ENCODE measurements around the gene NEK10. TPM values are rescaled to one million over a fixed set of nuclear protein-coding genes. Genes with fewer than 3 reads are reported as not detected.

The NEK10 gene
- total and polyA plus RNA-seq, 2 of the 4 experiments (the other 2 are of a cell fraction), result 2.2 to 6.6 TPM

GRCh38 chr3:27089068-27089467, 280.1 kb downstream of the NEK10 start:
- ChIA-PET CTCF (no interaction called here), POLR2A (ENCODE audit: unreplicated experiment) (no interaction called here)
- Histone ChIP-seq H3K36me3 (ENCODE audit: control insufficient read depth, insufficient read depth, low read length) (no peaks in the 10 kb centered on the region), H3K4me2 (ENCODE audit: low read depth, low read length) (no peak overlapping the region), H2BK5ac (ENCODE audit: low read depth, low read length, poor library complexity, severe bottlenecking) (no peak overlapping the region), H3K27me3 (ENCODE audit: control insufficient read depth, insufficient read depth, low read length) (no peaks in the 10 kb centered on the region), H4K20me1 (ENCODE audit: insufficient read depth, low read length) (no peaks in the 10 kb centered on the region), H3K9ac (ENCODE audit: low read depth, low read length) (no peak overlapping the region), H2BK120ac (ENCODE audit: low read depth, low read length) (no peak overlapping the region), H3K4me3 (ENCODE audit: insufficient read depth, low read depth, low read length) (no peak overlapping the region), H2AFZ (replicated peaks; ENCODE audit: low read length, poor library complexity) (no peak overlapping the region), H2BK15ac (ENCODE audit: low read depth, low read length) (no peak overlapping the region), H3K14ac (replicated peaks; ENCODE audit: low read depth, low read length) (no peak overlapping the region), H3K56ac (ENCODE audit: extremely low read depth, insufficient read depth, low read length) (no peak overlapping the region), H3K23ac (ENCODE audit: low read depth, low read length) (no peak overlapping the region), H3K9me1 (ENCODE audit: insufficient read depth, low read length) (no peaks in the 10 kb centered on the region), H3K27ac (ENCODE audit: insufficient read depth, low read length) (no peak overlapping the region), H2AK9ac (replicated peaks; ENCODE audit: low read depth, low read length, poor library complexity) (no peak overlapping the region), H4K91ac (ENCODE audit: insufficient read depth, low read depth, low read length) (no peak overlapping the region), H4K5ac (ENCODE audit: low read depth, low read length) (no peak overlapping the region), H3K4ac (ENCODE audit: low read depth, low read length) (no peak overlapping the region), H4K8ac (ENCODE audit: low read depth in 2 of 2, low read length in 2 of 2) (no peak overlapping the region), H2AK5ac (ENCODE audit: low read depth, low read length) (no peak overlapping the region), H2BK20ac (ENCODE audit: low read depth, low read length) (no peak overlapping the region), H3K9me3 (ENCODE audit: control insufficient read depth, insufficient read depth, low read length) (no peaks in the 10 kb centered on the region), H3K79me1 (ENCODE audit: low read depth in 1 of 2, low read length in 2 of 2) (no peaks in the 10 kb centered on the region), H3K4me1 (ENCODE audit: control insufficient read depth, insufficient read depth, low read length) (peaks cover 2% of the 10 kb centered on the region; the same call in 1 of the 2 replicates), H3K18ac (ENCODE audit: low read depth, low read length) (no peak overlapping the region)
- ATAC-seq (ENCODE audit: low read depth), result no peak
- TF ChIP-seq, protein P1, sequence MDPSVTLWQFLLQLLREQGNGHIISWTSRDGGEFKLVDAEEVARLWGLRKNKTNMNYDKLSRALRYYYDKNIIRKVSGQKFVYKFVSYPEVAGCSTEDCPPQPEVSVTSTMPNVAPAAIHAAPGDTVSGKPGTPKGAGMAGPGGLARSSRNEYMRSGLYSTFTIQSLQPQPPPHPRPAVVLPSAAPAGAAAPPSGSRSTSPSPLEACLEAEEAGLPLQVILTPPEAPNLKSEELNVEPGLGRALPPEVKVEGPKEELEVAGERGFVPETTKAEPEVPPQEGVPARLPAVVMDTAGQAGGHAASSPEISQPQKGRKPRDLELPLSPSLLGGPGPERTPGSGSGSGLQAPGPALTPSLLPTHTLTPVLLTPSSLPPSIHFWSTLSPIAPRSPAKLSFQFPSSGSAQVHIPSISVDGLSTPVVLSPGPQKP (IDR thresholded peaks at IDR 0.05; ENCODE audit: borderline replicate concordance, low read depth, low read length), result no peak
- no peak for TF ChIP-seq BHLHE40 (IDR thresholded peaks at IDR 0.05; ENCODE audit: low read depth, low read length)
- TF ChIP-seq RFX5 (IDR thresholded peaks at IDR 0.05; ENCODE audit: low read depth, low read length), result no peak
- no peak for TF ChIP-seq FOS (IDR thresholded peaks at IDR 0.05; ENCODE audit: low read depth, low read length)
- no peak for TF ChIP-seq MXI1 (IDR thresholded peaks at IDR 0.05; ENCODE audit: borderline replicate concordance, low read depth, low read length)
- no peak for TF ChIP-seq RCOR1 (IDR thresholded peaks at IDR 0.05; ENCODE audit: insufficient replicate concordance, low read length)
- TF ChIP-seq SMC3 (IDR thresholded peaks at IDR 0.05; ENCODE audit: low read depth, low read length), result no peak
- no peak for TF ChIP-seq POLR2A (IDR thresholded peaks at IDR 0.05; ENCODE audit: low read depth, low read length)
- TF ChIP-seq, protein P2, sequence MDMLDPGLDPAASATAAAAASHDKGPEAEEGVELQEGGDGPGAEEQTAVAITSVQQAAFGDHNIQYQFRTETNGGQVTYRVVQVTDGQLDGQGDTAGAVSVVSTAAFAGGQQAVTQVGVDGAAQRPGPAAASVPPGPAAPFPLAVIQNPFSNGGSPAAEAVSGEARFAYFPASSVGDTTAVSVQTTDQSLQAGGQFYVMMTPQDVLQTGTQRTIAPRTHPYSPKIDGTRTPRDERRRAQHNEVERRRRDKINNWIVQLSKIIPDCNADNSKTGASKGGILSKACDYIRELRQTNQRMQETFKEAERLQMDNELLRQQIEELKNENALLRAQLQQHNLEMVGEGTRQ (IDR thresholded peaks at IDR 0.05; ENCODE audit: low read depth, low read length), result no peak
- no peak for TF ChIP-seq RAD21 (IDR thresholded peaks at IDR 0.05; ENCODE audit: low read length)
- no peak for DNase-seq
- BruUV-seq (replicated peaks), result no TSS peak
- intact Hi-C loops (cut with micrococcal nuclease), result no loop called here
- 20% methylated on average over 1 of the region's 2 CpGs; no CpG with 5 or more reads in 1 of the 2 experiments for whole genome bisulfite sequencing, 2 experiments (ENCODE audit: extremely low coverage in 2 of 2, insufficient read length in 1 of 2)
- dilution Hi-C loops (cut with HindIII; ENCODE audit: low sequenced_read_pairs, unreplicated experiment), result no loop called here
- in situ Hi-C loops (cut with MboI; ENCODE audit: low sequenced_read_pairs), result no loop called here
